NCI-H510A (cell line): ENCODE data around the gene TH.
"Not testable (repeated sequence)": the region's sequence is repeated elsewhere in the genome, so short reads cannot be mapped to it uniquely, and the experiment has no call there.

Experiments
- DNase-seq: peaks from one replicate; lab custom pipeline; 2025; lab: John Stamatoyannopoulos, UW

Gene TH

DNA sequence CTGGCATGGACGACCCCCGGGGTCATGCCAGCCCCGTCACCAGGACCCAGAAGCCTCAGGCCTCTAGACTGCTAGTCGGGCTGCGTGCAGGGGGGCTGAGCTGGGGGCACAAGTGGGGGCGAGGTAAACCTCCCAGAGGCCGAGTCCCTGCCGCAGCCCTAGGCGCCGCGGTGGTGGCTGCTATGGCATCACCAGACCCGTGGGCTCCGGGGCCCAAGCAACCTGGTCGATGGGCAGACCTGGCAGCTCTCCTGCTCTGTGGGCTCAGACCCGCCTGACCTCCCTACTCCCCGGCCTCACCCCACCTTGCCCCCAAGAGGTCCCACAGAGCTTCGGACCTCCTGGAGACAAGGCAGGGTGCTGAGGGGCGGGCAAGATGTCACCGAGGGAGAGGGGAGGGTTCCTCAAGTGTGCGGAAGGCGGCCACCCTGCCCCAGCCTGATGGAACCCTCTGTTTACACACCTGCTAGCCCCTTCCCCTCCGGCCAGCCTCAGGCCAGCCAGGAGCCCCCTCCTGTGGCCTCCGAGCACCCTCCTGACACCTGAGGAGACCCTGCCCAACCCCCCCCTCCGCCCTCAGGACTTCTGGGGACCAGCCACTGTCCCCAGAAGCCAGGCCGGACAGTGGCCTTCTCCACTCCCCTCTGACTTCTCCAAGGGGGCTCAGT is 41.8 kb downstream of the TH start:
- DNase-seq, result no peak

DNA sequence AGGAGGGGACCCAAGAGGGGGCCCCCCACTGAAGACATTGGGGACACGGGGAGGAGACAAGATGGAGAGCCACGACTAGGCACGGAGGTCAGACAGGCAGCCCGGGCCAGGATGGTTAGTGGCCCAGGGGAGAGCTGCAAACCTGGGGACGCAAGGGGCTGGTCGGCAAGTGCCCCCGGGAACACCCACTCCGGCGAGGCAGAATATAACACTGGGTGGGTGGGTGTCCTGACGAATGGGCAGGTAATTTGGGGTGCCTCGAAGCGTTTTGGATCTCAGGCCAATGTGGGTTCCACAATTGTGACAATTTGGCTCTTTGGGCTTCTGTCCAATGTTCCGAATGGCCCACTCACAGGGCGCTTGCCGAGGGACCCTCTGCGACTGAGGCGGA is 42.3 kb downstream of the TH start:
- DNase-seq, result no peak

DNA sequence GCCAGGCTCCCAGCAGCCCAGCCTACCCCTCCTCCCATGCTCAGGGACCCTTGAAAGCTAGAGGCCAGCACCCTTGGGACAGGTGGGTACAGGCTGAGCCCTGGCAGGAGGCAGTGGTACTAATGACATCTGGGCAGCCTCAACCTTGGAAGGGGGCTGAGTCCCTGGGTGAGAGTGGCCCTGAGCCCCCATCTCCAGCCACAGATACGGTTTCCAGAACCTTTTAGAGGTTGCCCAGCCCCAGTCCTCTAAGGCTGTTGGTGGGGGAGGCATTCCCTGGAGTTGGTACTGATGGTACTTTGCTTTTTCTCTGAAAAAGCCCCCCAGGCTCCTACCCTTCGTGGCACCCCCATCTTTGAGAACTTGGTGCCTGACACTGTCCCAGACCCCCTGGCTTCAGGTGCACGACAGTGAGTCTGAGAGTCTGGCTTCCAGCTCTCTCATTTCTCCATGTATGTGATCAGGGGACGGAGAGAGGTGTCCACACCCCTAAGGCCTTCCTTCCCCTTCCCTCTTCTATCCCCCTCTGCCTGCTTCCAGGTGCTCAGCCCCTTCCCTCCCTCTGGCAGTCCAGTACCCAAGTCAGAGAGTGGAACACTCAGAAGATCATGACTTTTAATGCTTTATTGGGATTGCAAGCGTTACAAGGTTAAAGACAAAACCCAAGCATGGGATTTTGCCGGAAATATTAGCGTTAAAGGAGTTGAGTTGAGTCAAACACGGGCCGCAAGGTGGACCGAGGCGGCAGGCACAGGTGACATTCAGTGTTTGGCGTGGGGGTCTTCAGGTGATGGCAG is 42.9 kb downstream of the TH start:
- no peak for DNase-seq

- no peak for DNase-seq
These were observed 43.5 kb downstream of the TH start for GRCh38 chr11:2128130-2128510.

GRCh38 chr11:2127482-2128129 is 44.0 kb downstream of the TH start:
- no peak for DNase-seq

GRCh38 chr11:2126520-2127085 is 45.0 kb downstream of the TH start:
- DNase-seq, result no peak

DNA sequence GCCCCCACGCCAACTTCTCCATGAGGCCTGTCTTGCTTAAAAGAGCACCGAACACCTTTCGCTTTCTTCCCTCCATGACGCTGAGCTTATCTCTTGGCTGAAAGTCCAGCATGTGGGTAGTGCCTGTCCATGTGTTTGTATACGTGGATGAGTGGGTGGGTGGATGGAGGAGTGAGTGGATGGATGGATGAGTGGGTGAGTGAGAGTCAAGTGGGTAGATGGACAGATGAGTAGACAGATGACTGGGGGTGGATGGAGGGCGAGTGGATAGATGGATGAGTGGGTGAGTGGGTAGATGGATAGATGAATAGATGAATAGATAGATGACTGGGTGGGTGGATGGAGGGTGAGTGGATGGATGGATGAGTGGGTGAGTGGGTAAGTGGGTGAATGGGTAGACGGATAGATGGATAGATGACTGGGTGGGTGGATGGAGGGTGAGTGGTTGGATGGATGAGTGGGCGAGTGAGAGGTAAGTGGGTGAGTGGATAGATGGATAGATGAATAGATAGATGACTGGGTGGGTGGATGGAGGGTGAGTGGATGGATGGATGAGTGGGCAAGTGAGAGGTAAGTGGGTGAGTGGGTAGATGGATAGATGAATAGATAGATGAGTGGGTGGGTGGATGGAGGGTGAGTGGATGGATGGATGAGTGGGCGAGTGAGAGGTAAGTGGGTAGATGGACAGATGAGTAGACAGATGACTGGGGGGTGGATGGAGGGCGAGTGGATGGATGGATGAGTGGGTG is 46.7 kb downstream of the TH start:
- DNase-seq, result not testable (repeated sequence)

GRCh38 chr11:2123628-2123960 is 48.0 kb downstream of the TH start:
- DNase-seq, result no peak

DNA sequence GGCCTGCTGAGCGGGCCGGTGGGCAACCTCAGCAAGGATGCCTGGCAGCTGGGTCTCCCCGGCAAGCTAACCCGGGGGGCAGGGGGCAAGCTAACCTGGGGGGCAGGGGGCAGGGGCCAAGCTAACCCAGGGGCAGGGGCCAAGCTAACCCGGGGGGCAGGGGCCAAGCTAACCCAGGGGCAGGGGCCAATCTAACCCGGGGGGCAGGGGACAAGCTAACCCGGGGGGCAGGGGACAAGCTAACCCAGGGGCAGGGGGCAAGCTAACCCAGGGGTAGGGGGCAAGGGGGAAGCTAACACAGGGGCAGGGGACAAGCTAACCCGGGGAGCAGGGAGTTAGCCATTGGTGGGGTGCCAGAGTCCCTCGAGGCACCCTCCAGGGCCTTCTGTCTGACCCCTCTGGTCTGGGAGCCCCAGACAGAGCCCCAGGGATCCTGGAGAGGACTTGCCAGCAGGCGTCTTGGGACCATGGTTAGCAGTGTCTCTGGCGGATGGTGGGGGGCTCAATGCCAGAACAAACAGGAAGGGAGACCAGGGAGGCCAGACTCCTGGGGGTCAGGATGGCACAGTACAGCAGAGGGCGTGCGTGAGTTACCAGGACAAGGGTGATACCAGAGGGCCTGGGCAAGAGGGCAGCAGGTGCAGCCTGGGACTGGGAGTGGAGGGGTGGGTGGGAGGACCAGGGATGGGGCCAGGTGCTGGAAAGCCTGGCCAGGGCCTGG is 48.5 kb downstream of the TH start:
- no peak for DNase-seq

DNA sequence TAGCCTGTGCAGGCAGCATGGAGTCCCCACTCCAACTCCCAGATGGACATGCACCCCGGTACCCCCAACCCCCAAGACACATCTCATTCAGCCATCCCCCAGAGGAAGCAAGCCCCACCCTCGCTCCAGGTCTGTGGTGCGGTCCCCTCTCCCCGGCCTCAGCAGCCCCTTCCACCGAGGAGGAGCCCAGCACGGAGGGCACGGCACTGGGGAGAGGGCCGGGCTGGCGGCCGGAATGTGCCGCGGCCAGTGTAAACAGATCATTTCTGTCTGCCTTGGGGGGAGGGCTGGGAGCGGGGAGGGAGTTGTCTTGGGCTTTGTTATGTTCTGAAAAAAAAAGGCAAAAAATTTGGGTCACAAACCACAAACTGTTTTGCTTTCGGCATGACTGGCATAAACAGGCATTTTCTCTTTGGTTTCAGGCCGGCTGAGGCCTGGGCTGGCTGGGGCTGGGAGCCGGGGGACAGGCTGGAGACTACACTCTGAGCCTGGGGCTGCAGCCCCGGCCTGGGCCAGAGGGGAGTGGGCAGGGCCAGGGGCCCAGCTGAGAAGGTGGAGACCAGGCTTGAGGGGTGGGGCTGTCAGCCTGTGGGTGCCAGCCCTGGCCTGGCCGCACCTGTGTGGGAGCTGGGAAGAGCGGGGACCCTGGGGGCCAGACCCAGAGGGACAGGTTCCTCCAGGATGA is 49.3 kb downstream of the TH start:
- no peak for DNase-seq

DNA sequence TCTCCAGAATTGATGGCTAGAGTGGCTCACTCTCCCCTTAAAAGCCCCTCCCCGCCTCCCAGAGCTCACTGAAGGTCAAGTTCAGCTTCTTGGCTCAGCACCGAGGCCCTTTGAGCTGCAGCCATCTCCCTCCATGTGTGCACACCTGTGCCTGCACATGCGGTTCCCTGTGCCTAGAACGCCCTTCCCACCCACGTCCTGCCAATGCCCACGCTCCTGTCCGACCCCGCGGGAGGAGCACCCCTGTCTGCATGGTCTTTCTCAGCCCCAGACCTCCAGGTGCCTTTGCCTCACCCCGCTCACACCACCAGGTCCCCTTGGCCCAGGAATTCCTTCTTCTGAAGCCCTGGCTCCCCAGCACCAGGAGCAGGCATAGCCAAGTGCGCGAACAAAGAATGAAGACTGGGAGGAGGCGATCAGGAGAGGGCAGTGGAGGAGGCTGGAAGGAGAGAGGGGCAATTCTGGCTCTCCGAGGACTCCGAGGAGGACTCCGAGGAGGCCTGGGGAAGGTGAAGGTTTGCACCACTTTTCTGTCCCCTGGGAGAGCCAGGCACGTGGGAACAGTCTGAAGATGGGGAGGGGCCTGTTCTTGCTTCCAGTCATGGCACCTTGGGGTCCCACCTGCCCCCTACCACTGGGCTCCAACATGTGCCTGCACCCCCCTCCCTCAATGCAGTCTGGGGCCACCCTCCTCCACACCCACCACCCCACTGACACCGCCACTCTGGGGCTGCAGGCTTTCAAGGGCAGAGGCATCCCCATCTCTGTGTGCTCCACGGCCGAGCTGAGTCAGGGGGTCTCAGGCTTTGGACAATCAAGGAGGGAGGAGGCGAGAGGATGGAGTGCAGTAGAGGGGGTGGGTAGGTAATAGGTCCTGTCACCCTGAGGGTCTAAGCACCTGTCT is 50.1 kb downstream of the TH start:
- DNase-seq, result no peak

GRCh38 chr11:2120359-2121100 is 51.1 kb downstream of the TH start:
- DNase-seq, result no peak

- DNase-seq, result no peak
These were observed 52.9 kb downstream of the TH start for GRCh38 chr11:2118677-2119076.

DNA sequence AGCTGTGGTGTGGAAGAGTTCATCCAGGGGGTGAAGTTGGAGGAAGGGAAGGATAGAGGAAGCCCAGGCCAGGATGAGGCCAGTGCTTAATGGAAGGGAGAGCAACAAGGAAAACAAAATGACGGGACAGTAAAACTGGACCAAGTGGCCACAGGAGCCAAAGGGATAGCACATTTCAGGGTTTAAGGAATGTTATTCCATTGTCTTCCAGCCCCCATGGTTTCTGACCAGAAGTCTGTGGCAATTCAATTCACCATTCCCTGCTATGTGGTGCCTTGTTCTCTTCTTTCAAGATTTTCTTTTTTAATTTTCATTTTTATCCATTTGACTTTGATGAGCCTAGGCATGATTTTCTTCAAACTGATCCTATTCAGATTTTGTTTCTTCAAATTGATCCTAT is 54.9 kb downstream of the TH start:
- DNase-seq, result no peak

GRCh38 chr11:2115308-2115707 is 56.3 kb downstream of the TH start:
- DNase-seq, result no peak

- no peak for DNase-seq
These were observed 57.0 kb downstream of the TH start for GRCh38 chr11:2114430-2115241.
